GM18502 (cell line): Measurements from ENCODE around the gene SPANXN3.
"Not testable (repeated sequence)": the region's sequence is repeated elsewhere in the genome, so short reads cannot be mapped to it uniquely, and the experiment has no call there.

Experiments
- ATAC-seq: cut with Tn5 transposase; IDR thresholded peaks from one replicate; pipeline ENCODE4 v1.9.1; 2021; ENCODE audit warnings: mild to moderate bottlenecking; ENCODE audit not compliant: unreplicated experiment, poor library complexity

SPANXN3 gene

GRCh38 chrX:143517375-143517774 is at the start of gene SPANXN3:
Gene SPANXN3 (minus strand): TSS chrX:143517475. CDS start chrX:143517391, 84 bp downstream.
- ATAC-seq = not testable (repeated sequence)

GRCh38 chrX:143536176-143536575 is 18.9 kb upstream of the SPANXN3 start:
- no peak for ATAC-seq

- ATAC-seq = not testable (repeated sequence)
Measured at GRCh38 chrX:143502196-143502595, 15.1 kb downstream of the SPANXN3 start.

GRCh38 chrX:143500751-143501150 is 16.5 kb downstream of the SPANXN3 start:
- ATAC-seq = no peak

- no peak for ATAC-seq
Measured at GRCh38 chrX:143486105-143486504, 31.2 kb downstream of the SPANXN3 start.

GRCh38 chrX:143476751-143477150 is 40.5 kb downstream of the SPANXN3 start:
- no peak for ATAC-seq

- no peak for ATAC-seq
Measured at GRCh38 chrX:143472347-143472938, 44.8 kb downstream of the SPANXN3 start.

- no peak for ATAC-seq
Measured at GRCh38 chrX:143466130-143466529, 51.1 kb downstream of the SPANXN3 start.

- ATAC-seq = no peak
Measured at GRCh38 chrX:143462696-143463095, 54.6 kb downstream of the SPANXN3 start.

- no peak for ATAC-seq
Measured at GRCh38 chrX:143461606-143462005, 55.7 kb downstream of the SPANXN3 start.
